Measurements from ENCODE around the gene SRA1. TPM values are rescaled to one million over a fixed set of nuclear protein-coding genes. Genes with fewer than 3 reads are reported as not detected.

The SRA1 gene
- total and polyA plus RNA-seq, 2 of the 13 experiments (the other 11 are each of a cell fraction or from before 2014, with no cell fraction given): 14.2 to 32.8 TPM

DNA sequence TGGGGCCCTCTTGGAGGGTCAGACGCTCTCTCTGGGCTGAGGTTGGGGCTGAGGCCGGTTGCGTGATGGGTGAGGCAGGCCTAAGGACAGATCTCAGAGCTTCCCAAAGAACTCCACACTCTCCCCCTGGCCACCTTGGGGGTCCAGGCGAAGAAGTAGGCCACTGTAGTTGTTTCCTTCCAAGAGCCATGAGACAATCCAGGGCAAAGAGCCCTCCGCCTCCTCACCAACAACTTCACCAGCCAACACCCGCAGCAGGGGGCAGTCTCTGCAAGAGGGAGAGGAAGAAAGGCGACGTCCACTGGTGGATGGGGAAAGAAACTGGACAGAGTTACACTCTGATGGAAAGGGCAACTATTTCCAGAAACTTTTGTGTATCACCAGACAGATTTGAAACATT, 18.0 kb upstream of the SRA1 start (continued):
- TF ChIP-seq, protein P1, sequence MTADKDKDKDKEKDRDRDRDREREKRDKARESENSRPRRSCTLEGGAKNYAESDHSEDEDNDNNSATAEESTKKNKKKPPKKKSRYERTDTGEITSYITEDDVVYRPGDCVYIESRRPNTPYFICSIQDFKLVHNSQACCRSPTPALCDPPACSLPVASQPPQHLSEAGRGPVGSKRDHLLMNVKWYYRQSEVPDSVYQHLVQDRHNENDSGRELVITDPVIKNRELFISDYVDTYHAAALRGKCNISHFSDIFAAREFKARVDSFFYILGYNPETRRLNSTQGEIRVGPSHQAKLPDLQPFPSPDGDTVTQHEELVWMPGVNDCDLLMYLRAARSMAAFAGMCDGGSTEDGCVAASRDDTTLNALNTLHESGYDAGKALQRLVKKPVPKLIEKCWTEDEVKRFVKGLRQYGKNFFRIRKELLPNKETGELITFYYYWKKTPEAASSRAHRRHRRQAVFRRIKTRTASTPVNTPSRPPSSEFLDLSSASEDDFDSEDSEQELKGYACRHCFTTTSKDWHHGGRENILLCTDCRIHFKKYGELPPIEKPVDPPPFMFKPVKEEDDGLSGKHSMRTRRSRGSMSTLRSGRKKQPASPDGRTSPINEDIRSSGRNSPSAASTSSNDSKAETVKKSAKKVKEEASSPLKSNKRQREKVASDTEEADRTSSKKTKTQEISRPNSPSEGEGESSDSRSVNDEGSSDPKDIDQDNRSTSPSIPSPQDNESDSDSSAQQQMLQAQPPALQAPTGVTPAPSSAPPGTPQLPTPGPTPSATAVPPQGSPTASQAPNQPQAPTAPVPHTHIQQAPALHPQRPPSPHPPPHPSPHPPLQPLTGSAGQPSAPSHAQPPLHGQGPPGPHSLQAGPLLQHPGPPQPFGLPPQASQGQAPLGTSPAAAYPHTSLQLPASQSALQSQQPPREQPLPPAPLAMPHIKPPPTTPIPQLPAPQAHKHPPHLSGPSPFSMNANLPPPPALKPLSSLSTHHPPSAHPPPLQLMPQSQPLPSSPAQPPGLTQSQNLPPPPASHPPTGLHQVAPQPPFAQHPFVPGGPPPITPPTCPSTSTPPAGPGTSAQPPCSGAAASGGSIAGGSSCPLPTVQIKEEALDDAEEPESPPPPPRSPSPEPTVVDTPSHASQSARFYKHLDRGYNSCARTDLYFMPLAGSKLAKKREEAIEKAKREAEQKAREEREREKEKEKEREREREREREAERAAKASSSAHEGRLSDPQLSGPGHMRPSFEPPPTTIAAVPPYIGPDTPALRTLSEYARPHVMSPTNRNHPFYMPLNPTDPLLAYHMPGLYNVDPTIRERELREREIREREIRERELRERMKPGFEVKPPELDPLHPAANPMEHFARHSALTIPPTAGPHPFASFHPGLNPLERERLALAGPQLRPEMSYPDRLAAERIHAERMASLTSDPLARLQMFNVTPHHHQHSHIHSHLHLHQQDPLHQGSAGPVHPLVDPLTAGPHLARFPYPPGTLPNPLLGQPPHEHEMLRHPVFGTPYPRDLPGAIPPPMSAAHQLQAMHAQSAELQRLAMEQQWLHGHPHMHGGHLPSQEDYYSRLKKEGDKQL (CRISPR knock-in tag; IDR thresholded peaks at IDR 0.05; ENCODE audit: low read depth): no peak
- no peak for TF ChIP-seq ZBTB7B (CRISPR knock-in tag; IDR thresholded peaks at IDR 0.05)
- TF ChIP-seq FOXK1 (CRISPR knock-in tag; IDR thresholded peaks at IDR 0.05; ENCODE audit: borderline replicate concordance, low read depth): no peak
- peak; percentile 43 for TF ChIP-seq SALL1 (CRISPR knock-in tag; IDR thresholded peaks at IDR 0.05)
- no peak for TF ChIP-seq NFE2 (CRISPR knock-in tag; IDR thresholded peaks at IDR 0.05)
- TF ChIP-seq SSRP1 (CRISPR knock-in tag; IDR thresholded peaks at IDR 0.05): peak; percentile 85; the same call in 1 of the 2 replicates
- TF ChIP-seq ZNF781 (CRISPR knock-in tag; IDR thresholded peaks at IDR 0.05; ENCODE audit: borderline replicate concordance, not compliant biosample characterization): no peak
- no peak; the same call in 1 of the 2 replicates for TF ChIP-seq SP4 (CRISPR knock-in tag; IDR thresholded peaks at IDR 0.05)
- TF ChIP-seq YEATS2 (CRISPR knock-in tag; IDR thresholded peaks at IDR 0.05; ENCODE audit: borderline replicate concordance): peak; percentile 43; the same call in 1 of the 2 replicates
- TF ChIP-seq ZNF484 (CRISPR knock-in tag; IDR thresholded peaks at IDR 0.05; ENCODE audit: borderline replicate concordance, low read depth): no peak
- TF ChIP-seq, protein P2, sequence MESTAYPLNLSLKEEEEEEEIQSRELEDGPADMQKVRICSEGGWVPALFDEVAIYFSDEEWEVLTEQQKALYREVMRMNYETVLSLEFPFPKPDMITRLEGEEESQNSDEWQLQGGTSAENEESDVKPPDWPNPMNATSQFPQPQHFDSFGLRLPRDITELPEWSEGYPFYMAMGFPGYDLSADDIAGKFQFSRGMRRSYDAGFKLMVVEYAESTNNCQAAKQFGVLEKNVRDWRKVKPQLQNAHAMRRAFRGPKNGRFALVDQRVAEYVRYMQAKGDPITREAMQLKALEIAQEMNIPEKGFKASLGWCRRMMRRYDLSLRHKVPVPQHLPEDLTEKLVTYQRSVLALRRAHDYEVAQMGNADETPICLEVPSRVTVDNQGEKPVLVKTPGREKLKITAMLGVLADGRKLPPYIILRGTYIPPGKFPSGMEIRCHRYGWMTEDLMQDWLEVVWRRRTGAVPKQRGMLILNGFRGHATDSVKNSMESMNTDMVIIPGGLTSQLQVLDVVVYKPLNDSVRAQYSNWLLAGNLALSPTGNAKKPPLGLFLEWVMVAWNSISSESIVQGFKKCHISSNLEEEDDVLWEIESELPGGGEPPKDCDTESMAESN (CRISPR knock-in tag; conservative IDR thresholded peaks at IDR 0.05): peak; percentile 54; the same call in 1 of the 2 replicates
- TF ChIP-seq, protein P3, sequence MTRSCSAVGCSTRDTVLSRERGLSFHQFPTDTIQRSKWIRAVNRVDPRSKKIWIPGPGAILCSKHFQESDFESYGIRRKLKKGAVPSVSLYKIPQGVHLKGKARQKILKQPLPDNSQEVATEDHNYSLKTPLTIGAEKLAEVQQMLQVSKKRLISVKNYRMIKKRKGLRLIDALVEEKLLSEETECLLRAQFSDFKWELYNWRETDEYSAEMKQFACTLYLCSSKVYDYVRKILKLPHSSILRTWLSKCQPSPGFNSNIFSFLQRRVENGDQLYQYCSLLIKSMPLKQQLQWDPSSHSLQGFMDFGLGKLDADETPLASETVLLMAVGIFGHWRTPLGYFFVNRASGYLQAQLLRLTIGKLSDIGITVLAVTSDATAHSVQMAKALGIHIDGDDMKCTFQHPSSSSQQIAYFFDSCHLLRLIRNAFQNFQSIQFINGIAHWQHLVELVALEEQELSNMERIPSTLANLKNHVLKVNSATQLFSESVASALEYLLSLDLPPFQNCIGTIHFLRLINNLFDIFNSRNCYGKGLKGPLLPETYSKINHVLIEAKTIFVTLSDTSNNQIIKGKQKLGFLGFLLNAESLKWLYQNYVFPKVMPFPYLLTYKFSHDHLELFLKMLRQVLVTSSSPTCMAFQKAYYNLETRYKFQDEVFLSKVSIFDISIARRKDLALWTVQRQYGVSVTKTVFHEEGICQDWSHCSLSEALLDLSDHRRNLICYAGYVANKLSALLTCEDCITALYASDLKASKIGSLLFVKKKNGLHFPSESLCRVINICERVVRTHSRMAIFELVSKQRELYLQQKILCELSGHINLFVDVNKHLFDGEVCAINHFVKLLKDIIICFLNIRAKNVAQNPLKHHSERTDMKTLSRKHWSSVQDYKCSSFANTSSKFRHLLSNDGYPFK (CRISPR knock-in tag; IDR thresholded peaks at IDR 0.05; ENCODE audit: borderline replicate concordance): no peak; the same call in 1 of the 2 replicates
- TF ChIP-seq ZNF501 (CRISPR knock-in tag; IDR thresholded peaks at IDR 0.05): peak; percentile 44; the same call in 1 of the 2 replicates
- no peak for TF ChIP-seq SATB2 (CRISPR knock-in tag; IDR thresholded peaks at IDR 0.05)

All from HepG2 (cell line).